Measurements from ENCODE around the gene DDX10. TPM values are rescaled to one million over a fixed set of nuclear protein-coding genes. Genes with fewer than 3 reads are reported as not detected.

DDX10 gene
- total and polyA plus RNA-seq, 2 of the 8 experiments (the other 6 are each of a cell fraction or from before 2014, with no cell fraction given): 49.2 to 52.2 TPM

DNA sequence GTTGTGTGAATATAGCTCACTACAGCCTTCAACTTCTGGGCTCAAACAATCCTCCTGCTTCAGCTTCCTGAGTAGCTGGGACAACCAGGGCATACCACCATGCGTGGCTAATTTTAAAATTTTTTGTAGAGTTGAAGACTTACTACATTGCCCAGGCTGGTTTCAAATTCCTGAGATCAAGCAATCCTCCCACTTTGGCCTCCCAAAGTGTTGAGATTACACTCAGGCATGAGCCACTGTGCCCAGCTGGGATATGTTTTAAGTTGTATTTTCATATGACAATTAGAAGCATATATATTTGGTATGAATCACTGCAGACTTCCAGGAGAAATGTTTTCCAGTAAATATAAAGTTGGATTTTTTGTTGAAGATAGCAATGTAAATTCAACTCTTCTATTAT is 15.4 kb downstream of the DDX10 start:
- no peak overlapping the region for H3K18ac ChIP-seq (ENCODE audit: extremely low read depth, low read length)
- H3K79me2 ChIP-seq (ENCODE audit: control insufficient read depth in 1 of 2, insufficient read depth in 2 of 2, low read length in 2 of 2): no peaks in the 10 kb centered on the region
- no peak overlapping the region for H4K5ac ChIP-seq (ENCODE audit: insufficient read length, low read depth, low read length)
- H3K27ac ChIP-seq (ENCODE audit: low read depth, low read length): no peak overlapping the region
- H3K9me3 ChIP-seq (ENCODE audit: insufficient read depth in 2 of 2, low read depth in 1 of 2, low read length in 1 of 2): no peaks in the 10 kb centered on the region
- ChIA-PET CTCF (ENCODE audit: partially characterized antibody) (interaction anchor here (1.1 kb wide), 1 partner anchor 457 kb away, joined by 3 read pairs; no protein-coding TSS in a partner anchor), POLR2A (ENCODE audit: partially characterized antibody) (no interaction called here)
- no peak overlapping the region for H2AK5ac ChIP-seq (ENCODE audit: low read depth, low read length)
- no peak overlapping the region for H2BK120ac ChIP-seq (replicated peaks; ENCODE audit: low read depth, low read length)
- H2AFZ ChIP-seq (ENCODE audit: low read length): no peak overlapping the region
- H3K4me2 ChIP-seq (ENCODE audit: insufficient read depth in 1 of 2, low read depth in 2 of 2, low read length in 2 of 2): no peak overlapping the region
- no peak overlapping the region for H4K91ac ChIP-seq (replicated peaks; ENCODE audit: insufficient read length, low read length)
- H3K4me1 ChIP-seq (replicated peaks in 1 of 4; ENCODE audit: control insufficient read depth in 3 of 4, insufficient read depth in 4 of 4, low read length in 3 of 4): no peaks in the 10 kb centered on the region
- no peaks in the 10 kb centered on the region for H3K27me3 ChIP-seq (replicated peaks in 1 of 4; ENCODE audit: control insufficient read depth in 3 of 4, extremely low read depth in 1 of 4, insufficient read depth in 3 of 4, low read length in 3 of 4)
- FAIRE-seq: no peak
- no peaks in the 10 kb centered on the region for H3K23me2 ChIP-seq (ENCODE audit: low read depth, low read length)
- no peak overlapping the region for H3K4me3 ChIP-seq (ENCODE audit: extremely low read depth in 1 of 4, insufficient read depth in 2 of 4, low read depth in 3 of 4, low read length in 4 of 4)
- H4K8ac ChIP-seq (ENCODE audit: extremely low read depth, insufficient read depth, low read length): no peak overlapping the region
- H2BK12ac ChIP-seq (ENCODE audit: low read depth, low read length): no peak overlapping the region
- H3K14ac ChIP-seq (ENCODE audit: insufficient read length): no peak overlapping the region
- H4K20me1 ChIP-seq (replicated peaks in 1 of 2; ENCODE audit: control insufficient read depth in 1 of 2, insufficient read depth in 2 of 2, low read length in 2 of 2): peaks cover 0 to 2% of the 10 kb centered on the region in 2 experiments
- no peak overlapping the region for H3K9ac ChIP-seq (replicated peaks in 1 of 4; ENCODE audit: extremely low read depth in 1 of 4, low read depth in 3 of 4, low read length in 3 of 4)
- peaks cover 4 to 49% (median 25%) of the 10 kb centered on the region in 4 experiments for H3K36me3 ChIP-seq (ENCODE audit: control insufficient read depth in 2 of 4, insufficient read depth in 4 of 4, low read length in 3 of 4)
- H2BK15ac ChIP-seq (ENCODE audit: low read length): no peak overlapping the region
- H3K56ac ChIP-seq (replicated peaks; ENCODE audit: insufficient read length, low read depth, low read length): no peak overlapping the region
- no peak overlapping the region for H3K4ac ChIP-seq (replicated peaks; ENCODE audit: insufficient read length, low read depth, low read length)
- no peak overlapping the region for H2BK5ac ChIP-seq (ENCODE audit: low read depth, low read length)
- DNase-seq (ENCODE audit: low read depth in 1 of 2, low spot score in 2 of 2): no peak
- no peak overlapping the region for H3K23ac ChIP-seq (ENCODE audit: insufficient read length)
- no peaks in the 10 kb centered on the region for H3K79me1 ChIP-seq (ENCODE audit: low read depth, low read length)
- H2BK20ac ChIP-seq (ENCODE audit: low read length): no peak overlapping the region
- WGBS, 2 experiments (ENCODE audit: extremely low coverage in 1 of 2, insufficient coverage in 1 of 2, insufficient read length in 1 of 2, insufficient replicate concordance in 2 of 2, low coverage in 1 of 2, low lambda C conversion rate in 2 of 2, missing lambda C conversion rate in 1 of 2): 100% methylated on average over 1 of the region's 1 CpG; no CpG with 5 or more reads in 1 of the 2 experiments
- TF ChIP-seq SP2 (IDR thresholded peaks at IDR 0.05; ENCODE audit: low read length) (no peak), TAF1 (IDR thresholded peaks at IDR 0.05; ENCODE audit: low read depth, low read length) (no peak), JUND (IDR thresholded peaks at IDR 0.05; ENCODE audit: low read length) (no peak), ZNF274 (IDR thresholded peaks at IDR 0.05; ENCODE audit: borderline replicate concordance, extremely low read depth, low read length) (no peak), YY1 (IDR thresholded peaks at IDR 0.05; ENCODE audit: low read depth, low read length) (no peak), CHD2 (IDR thresholded peaks at IDR 0.05; ENCODE audit: low read length) (no peak), NRF1 (IDR thresholded peaks at IDR 0.05; ENCODE audit: low read depth, low read length) (no peak), SIX5 (IDR thresholded peaks at IDR 0.05; ENCODE audit: low read depth, low read length) (no peak), SAP30 (IDR thresholded peaks at IDR 0.05; ENCODE audit: insufficient read depth, insufficient replicate concordance, low read length) (no peak), CREB1 (IDR thresholded peaks at IDR 0.05) (no peak), EGR1 (IDR thresholded peaks at IDR 0.05; ENCODE audit: borderline replicate concordance, low read depth, low read length) (no peak), TEAD4 (IDR thresholded peaks at IDR 0.05; ENCODE audit: low read depth, low read length) (no peak), FOSL1 (IDR thresholded peaks at IDR 0.05; ENCODE audit: insufficient read depth, low read depth, low read length) (no peak)
- TF ChIP-seq, protein P1, sequence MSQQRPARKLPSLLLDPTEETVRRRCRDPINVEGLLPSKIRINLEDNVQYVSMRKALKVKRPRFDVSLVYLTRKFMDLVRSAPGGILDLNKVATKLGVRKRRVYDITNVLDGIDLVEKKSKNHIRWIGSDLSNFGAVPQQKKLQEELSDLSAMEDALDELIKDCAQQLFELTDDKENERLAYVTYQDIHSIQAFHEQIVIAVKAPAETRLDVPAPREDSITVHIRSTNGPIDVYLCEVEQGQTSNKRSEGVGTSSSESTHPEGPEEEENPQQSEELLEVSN (IDR thresholded peaks at IDR 0.05): no peak
- TF ChIP-seq, protein P2, sequence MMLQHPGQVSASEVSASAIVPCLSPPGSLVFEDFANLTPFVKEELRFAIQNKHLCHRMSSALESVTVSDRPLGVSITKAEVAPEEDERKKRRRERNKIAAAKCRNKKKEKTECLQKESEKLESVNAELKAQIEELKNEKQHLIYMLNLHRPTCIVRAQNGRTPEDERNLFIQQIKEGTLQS (IDR thresholded peaks at IDR 0.05; ENCODE audit: insufficient read depth, low read depth, low read length): no peak

Measured in H1 (cell line).